Skeletal muscle satellite cell (primary cell): ENCODE results near the gene VIT.

Experiments used
- H3K27me3 ChIP-seq: 2 replicates; pipeline ENCODE4 v1.7.0; 2013; ENCODE audit warnings: low read length; ENCODE audit not compliant: control insufficient read depth, insufficient read depth
- H3K36me3 ChIP-seq: 2 replicates; pipeline ENCODE4 v1.7.0; 2013; ENCODE audit warnings: mild to moderate bottlenecking, control low read depth, low read length; ENCODE audit not compliant: insufficient read depth
- H3K4me1 ChIP-seq: 2 replicates; pipeline ENCODE4 v1.7.0; 2013; ENCODE audit warnings: low read length; ENCODE audit not compliant: control insufficient read depth, insufficient read depth
- H3K4me2 ChIP-seq: 2 replicates; pipeline ENCODE4 v1.7.0; 2013; ENCODE audit warnings: mild to moderate bottlenecking, low read length
- H3K4me3 ChIP-seq: 2 replicates; pipeline ENCODE4 v1.7.0; 2013; ENCODE audit warnings: low read length
- H3K9ac ChIP-seq: 2 replicates; pipeline ENCODE4 v1.7.0; 2013; ENCODE audit warnings: mild to moderate bottlenecking, low read depth, low read length, moderate library complexity
- H3K9me3 ChIP-seq: replicated peaks from 2 replicates; pipeline ENCODE4 v1.7.0; 2013; ENCODE audit warnings: mild to moderate bottlenecking, control low read depth, low read length

The VIT gene

GRCh38 chr2:36773947-36774346, 77.4 kb downstream of the VIT start:
- H3K4me3 ChIP-seq, result no peak overlapping the region
- H3K9ac ChIP-seq, result no peak overlapping the region
- H3K4me1 ChIP-seq, result no peaks in the 10 kb centered on the region
- H3K9me3 ChIP-seq, result no peaks in the 10 kb centered on the region
- H3K4me2 ChIP-seq, result no peak overlapping the region
- H3K27me3 ChIP-seq, result peaks cover 4% of the 10 kb centered on the region
- H3K36me3 ChIP-seq, result no peaks in the 10 kb centered on the region

GRCh38 chr2:36775261-36775660, 78.8 kb downstream of the VIT start:
- Histone ChIP-seq H3K9me3 (no peaks in the 10 kb centered on the region), H3K27me3 (peaks cover 4% of the 10 kb centered on the region), H3K4me3 (no peak overlapping the region), H3K36me3 (no peaks in the 10 kb centered on the region), H3K9ac (no peak overlapping the region), H3K4me2 (no peak overlapping the region), H3K4me1 (peaks cover 5% of the 10 kb centered on the region)

GRCh38 chr2:36775806-36776205, 79.3 kb downstream of the VIT start:
- H3K9ac ChIP-seq, result no peak overlapping the region
- H3K4me3 ChIP-seq, result no peak overlapping the region
- H3K36me3 ChIP-seq, result no peaks in the 10 kb centered on the region
- peaks cover 4% of the 10 kb centered on the region for H3K27me3 ChIP-seq
- H3K4me2 ChIP-seq, result no peak overlapping the region
- H3K4me1 ChIP-seq, result peaks cover 5% of the 10 kb centered on the region
- no peaks in the 10 kb centered on the region for H3K9me3 ChIP-seq

- Histone ChIP-seq H3K27me3 (peaks cover 4% of the 10 kb centered on the region), H3K9ac (no peak overlapping the region), H3K4me1 (peaks cover 5% of the 10 kb centered on the region), H3K36me3 (no peaks in the 10 kb centered on the region), H3K9me3 (no peaks in the 10 kb centered on the region), H3K4me3 (no peak overlapping the region), H3K4me2 (no peak overlapping the region)
These were observed 80.8 kb downstream of the VIT start for GRCh38 chr2:36777272-36777671.

GRCh38 chr2:36777788-36778187, 81.3 kb downstream of the VIT start:
- H3K4me1 ChIP-seq, result peaks cover 5% of the 10 kb centered on the region
- no peak overlapping the region for H3K9ac ChIP-seq
- H3K36me3 ChIP-seq, result no peaks in the 10 kb centered on the region
- H3K4me3 ChIP-seq, result no peak overlapping the region
- peaks cover 5% of the 10 kb centered on the region for H3K27me3 ChIP-seq
- H3K4me2 ChIP-seq, result no peak overlapping the region
- H3K9me3 ChIP-seq, result no peaks in the 10 kb centered on the region

GRCh38 chr2:36779462-36779861, 83.0 kb downstream of the VIT start:
- Histone ChIP-seq H3K36me3 (no peaks in the 10 kb centered on the region), H3K9ac (no peak overlapping the region), H3K4me3 (no peak overlapping the region), H3K4me1 (peaks cover 5% of the 10 kb centered on the region), H3K27me3 (peaks cover 19% of the 10 kb centered on the region), H3K9me3 (no peaks in the 10 kb centered on the region), H3K4me2 (peak overlapping the region; percentile 82)

GRCh38 chr2:36780231-36780839, 83.8 kb downstream of the VIT start:
- H3K4me2 ChIP-seq, result peak overlapping the region; percentile 82
- H3K4me1 ChIP-seq, result peaks cover 5% of the 10 kb centered on the region
- peak overlapping the region; percentile 56 for H3K9ac ChIP-seq
- H3K9me3 ChIP-seq, result no peaks in the 10 kb centered on the region
- H3K4me3 ChIP-seq, result peak overlapping the region; percentile 65
- H3K27me3 ChIP-seq, result peaks cover 19% of the 10 kb centered on the region
- H3K36me3 ChIP-seq, result no peaks in the 10 kb centered on the region

- Histone ChIP-seq H3K4me2 (no peak overlapping the region), H3K4me3 (no peak overlapping the region), H3K36me3 (no peaks in the 10 kb centered on the region), H3K9ac (no peak overlapping the region), H3K27me3 (peaks cover 26% of the 10 kb centered on the region), H3K9me3 (no peaks in the 10 kb centered on the region), H3K4me1 (peaks cover 5% of the 10 kb centered on the region)
These were observed 85.6 kb downstream of the VIT start for GRCh38 chr2:36781907-36782720.

GRCh38 chr2:36783246-36783645, 86.7 kb downstream of the VIT start:
- H3K4me1 ChIP-seq, result peaks cover 5% of the 10 kb centered on the region
- no peak overlapping the region for H3K9ac ChIP-seq
- no peaks in the 10 kb centered on the region for H3K9me3 ChIP-seq
- no peaks in the 10 kb centered on the region for H3K36me3 ChIP-seq
- H3K27me3 ChIP-seq, result peaks cover 32% of the 10 kb centered on the region
- no peak overlapping the region for H3K4me2 ChIP-seq
- no peak overlapping the region for H3K4me3 ChIP-seq

- H3K27me3 ChIP-seq, result peaks cover 48% of the 10 kb centered on the region
These were observed 88.8 kb downstream of the VIT start for GRCh38 chr2:36785179-36785795.

GRCh38 chr2:36789181-36789804, 92.8 kb downstream of the VIT start:
- no peaks in the 10 kb centered on the region for H3K36me3 ChIP-seq
- H3K9me3 ChIP-seq, result no peaks in the 10 kb centered on the region
- no peak overlapping the region for H3K9ac ChIP-seq
- no peak overlapping the region for H3K4me2 ChIP-seq
- no peak overlapping the region for H3K4me3 ChIP-seq
- H3K4me1 ChIP-seq, result no peaks in the 10 kb centered on the region
- H3K27me3 ChIP-seq, result peaks cover 53% of the 10 kb centered on the region

More at GRCh38 chr2:36785179-36785795, 88.8 kb downstream of the VIT start:
- Histone ChIP-seq H3K9ac (no peak overlapping the region), H3K9me3 (no peaks in the 10 kb centered on the region), H3K4me3 (no peak overlapping the region), H3K4me1 (no peaks in the 10 kb centered on the region), H3K36me3 (no peaks in the 10 kb centered on the region), H3K4me2 (no peak overlapping the region)
